SK-N-SH treated with all-trans-retinoic acid at 6 μM for 48 hours (cell line): ENCODE results near the gene BCL3.
A peak's percentile ranks its signal among the peaks of the same experiment; 100 is the strongest.

Experiments used
- ATAC-seq: fragments of 200-7000 bp; cut with Tn5 transposase; 3 replicates; pipeline ENCODE4 v1.9.1; 2020; ENCODE audit warnings: mild to moderate bottlenecking, moderate library complexity
- ARNTL ChIP-seq: fragments of 450-650 bp; formaldehyde crosslinking; IDR thresholded peaks from 2 replicates; pipeline ENCODE4 v1.5.0; 2020; ENCODE audit warnings: low read depth, mild to moderate bottlenecking, moderate library complexity, borderline replicate concordance
- BACH2 ChIP-seq: fragments of 250-450 bp; sonication (Bioruptor Pico); IDR thresholded peaks from 2 replicates; pipeline ENCODE4 v1.9.0; 2021; ENCODE audit warnings: mild to moderate bottlenecking, borderline replicate concordance
- CREB5 ChIP-seq: fragments of 250-450 bp; sonication (Bioruptor Pico); IDR thresholded peaks from 2 replicates; pipeline ENCODE4 v1.5.1; 2020; ENCODE audit warnings: low read depth, mild to moderate bottlenecking, moderate library complexity
- CSDC2 ChIP-seq: fragments of 250-450 bp; sonication (Bioruptor Pico); IDR thresholded peaks from 2 replicates; pipeline ENCODE4 v1.5.0; 2020; ENCODE audit warnings: mild to moderate bottlenecking, moderate library complexity
- CSRNP3 ChIP-seq: fragments of 250-450 bp; sonication (Bioruptor Pico); IDR thresholded peaks from 2 replicates; pipeline ENCODE4 v1.5.1; 2021; ENCODE audit warnings: mild to moderate bottlenecking, moderate library complexity
- ISL1 ChIP-seq: fragments of 250-450 bp; sonication (Bioruptor Pico); IDR thresholded peaks from 2 replicates; pipeline ENCODE4 v2.1.2; 2022; ENCODE audit warnings: mild to moderate bottlenecking, moderate library complexity
- OSR1 ChIP-seq: fragments of 250-450 bp; sonication (Bioruptor Pico); IDR thresholded peaks from 2 replicates; pipeline ENCODE4 v1.8.0; 2022; ENCODE audit warnings: moderate library complexity, mild to moderate bottlenecking, inconsistent platforms
- PATZ1 ChIP-seq: fragments of 250-450 bp; sonication (Bioruptor Pico); IDR thresholded peaks from 2 replicates; pipeline ENCODE4 v1.8.0; 2020; ENCODE audit warnings: mild to moderate bottlenecking, moderate library complexity, borderline replicate concordance
- POU6F1 ChIP-seq: fragments of 250-450 bp; sonication (Bioruptor Pico); IDR thresholded peaks from 2 replicates; pipeline ENCODE4 v1.8.0; 2021; ENCODE audit warnings: low read depth, mild to moderate bottlenecking, moderate library complexity, borderline replicate concordance
- PPARA ChIP-seq: fragments of 250-450 bp; sonication (Bioruptor Pico); IDR thresholded peaks from 2 replicates; pipeline ENCODE4 v1.5.0; 2020; ENCODE audit warnings: mild to moderate bottlenecking, borderline replicate concordance
- RARB ChIP-seq: fragments of 250-450 bp; sonication (Bioruptor Pico); IDR thresholded peaks from 2 replicates; pipeline ENCODE4 v1.8.0; 2021; ENCODE audit warnings: mild to moderate bottlenecking, moderate library complexity
- SNAI2 ChIP-seq: fragments of 250-450 bp; sonication (Bioruptor Pico); IDR thresholded peaks from 2 replicates; pipeline ENCODE4 v1.5.0; 2020; ENCODE audit warnings: mild to moderate bottlenecking, moderate library complexity
- TCF4 ChIP-seq: fragments of 250-450 bp; sonication (Bioruptor Pico); IDR thresholded peaks from 2 replicates; pipeline ENCODE4 v1.8.0; 2021; ENCODE audit warnings: mild to moderate bottlenecking, moderate library complexity, borderline replicate concordance
- ZC3H10 ChIP-seq: fragments of 250-450 bp; sonication (Bioruptor Pico); IDR thresholded peaks from 2 replicates; pipeline ENCODE4 v1.5.1; 2021; ENCODE audit warnings: mild to moderate bottlenecking, moderate library complexity
- ZFP3 ChIP-seq: fragments of 250-450 bp; sonication (Bioruptor Pico); IDR thresholded peaks from 2 replicates; pipeline ENCODE4 v1.5.0; 2020; ENCODE audit warnings: mild to moderate bottlenecking, moderate library complexity
- ZFP30 ChIP-seq: fragments of 450-650 bp; formaldehyde crosslinking; IDR thresholded peaks from 2 replicates; pipeline ENCODE4 v1.5.0; 2022; ENCODE audit warnings: mild to moderate bottlenecking, moderate library complexity
- ZNF565 ChIP-seq: fragments of 450-650 bp; formaldehyde crosslinking; conservative IDR thresholded peaks from 2 replicates; pipeline ENCODE4 v1.5.0; 2020; ENCODE audit warnings: low read depth, mild to moderate bottlenecking, moderate library complexity
- ZNF70 ChIP-seq: fragments of 450-650 bp; formaldehyde crosslinking; IDR thresholded peaks from 2 replicates; pipeline ENCODE4 v1.5.0; 2020; ENCODE audit warnings: mild to moderate bottlenecking, moderate library complexity
- ZNF8 ChIP-seq: fragments of 450-650 bp; formaldehyde crosslinking; IDR thresholded peaks from 2 replicates; pipeline ENCODE4 v1.5.0; 2020; ENCODE audit warnings: mild to moderate bottlenecking, moderate library complexity

The BCL3 gene

GRCh38 chr19:44710483-44710882, 38.0 kb upstream of the BCL3 start:
- ATAC-seq: no peak
- no peak for TF ChIP-seq OSR1 (CRISPR knock-in tag)
- TF ChIP-seq CREB5 (CRISPR knock-in tag): no peak
- no peak for TF ChIP-seq SNAI2 (CRISPR knock-in tag)

- TF ChIP-seq CREB5 (CRISPR knock-in tag) (no peak), ZFP3 (CRISPR knock-in tag) (no peak), ZNF70 (CRISPR knock-in tag) (no peak), ARNTL (CRISPR knock-in tag) (no peak), ZFP30 (no peak), ISL1 (CRISPR knock-in tag) (no peak), BACH2 (CRISPR knock-in tag) (no peak), PATZ1 (CRISPR knock-in tag) (no peak), OSR1 (CRISPR knock-in tag) (no peak), SNAI2 (CRISPR knock-in tag) (no peak), ZC3H10 (CRISPR knock-in tag) (no peak), PPARA (CRISPR knock-in tag) (no peak), ZNF565 (CRISPR knock-in tag) (no peak), TCF4 (CRISPR knock-in tag) (no peak), CSDC2 (CRISPR knock-in tag) (no peak), RARB (CRISPR knock-in tag) (no peak)
- peak; percentile 87 for ATAC-seq
Measured at GRCh38 chr19:44712864-44713515, 35.5 kb upstream of the BCL3 start.

- no peak for ATAC-seq
- no peak for TF ChIP-seq ZFP30
- no peak for TF ChIP-seq ZNF8 (CRISPR knock-in tag)
- no peak for TF ChIP-seq CSRNP3 (CRISPR knock-in tag)
- no peak for TF ChIP-seq POU6F1 (CRISPR knock-in tag)
- no peak for TF ChIP-seq SNAI2 (CRISPR knock-in tag)
- TF ChIP-seq PATZ1 (CRISPR knock-in tag): no peak
- no peak for TF ChIP-seq CSDC2 (CRISPR knock-in tag)
- no peak for TF ChIP-seq PPARA (CRISPR knock-in tag)
- TF ChIP-seq, all 23 proteins: peak for 0
Measured at GRCh38 chr19:44714597-44715169, 33.8 kb upstream of the BCL3 start.
